ENCODE measurements around the gene FTCD. TPM values are rescaled to one million over a fixed set of nuclear protein-coding genes. Genes with fewer than 3 reads are reported as not detected.

FTCD gene
- total and polyA plus RNA-seq, 9 of the 15 experiments (the other 6 are each of a cell fraction or from before 2014, with no cell fraction given): 0.11 to 1.6 (median 0.67) TPM; not detected in 5

GRCh38 chr21:46182548-46183336 lies 27.4 kb upstream of the FTCD start (continued):
- no peak for TF ChIP-seq ZSCAN29 (IDR thresholded peaks at IDR 0.05)
- TF ChIP-seq SOX6 (IDR thresholded peaks at IDR 0.05): no peak
- TF ChIP-seq ZBTB33 (CRISPR knock-in tag; IDR thresholded peaks at IDR 0.05): peak; percentile 99
- TF ChIP-seq MXD1 (CRISPR knock-in tag; IDR thresholded peaks at IDR 0.05; ENCODE audit: borderline replicate concordance, poor library complexity, severe bottlenecking): no peak
- peak; percentile 67 for TF ChIP-seq ZBTB2 (IDR thresholded peaks at IDR 0.05)
- peak; percentile 71 for TF ChIP-seq CTCFL (IDR thresholded peaks at IDR 0.05; ENCODE audit: borderline replicate concordance, insufficient read depth, low read depth, low read length, poor library complexity, severe bottlenecking)
- TF ChIP-seq ZNF511 (CRISPR knock-in tag; IDR thresholded peaks at IDR 0.05): 0 out of 2 replicates have a peak, but pooled peaks have one; percentile 2
- no peak for TF ChIP-seq KDM5B (IDR thresholded peaks at IDR 0.05; ENCODE audit: insufficient replicate concordance, low read depth, low read length)
- TF ChIP-seq ARID4B (CRISPR knock-in tag; IDR thresholded peaks at IDR 0.05): no peak
